Measurements from ENCODE around the gene RNF208.

RNF208 gene

DNA sequence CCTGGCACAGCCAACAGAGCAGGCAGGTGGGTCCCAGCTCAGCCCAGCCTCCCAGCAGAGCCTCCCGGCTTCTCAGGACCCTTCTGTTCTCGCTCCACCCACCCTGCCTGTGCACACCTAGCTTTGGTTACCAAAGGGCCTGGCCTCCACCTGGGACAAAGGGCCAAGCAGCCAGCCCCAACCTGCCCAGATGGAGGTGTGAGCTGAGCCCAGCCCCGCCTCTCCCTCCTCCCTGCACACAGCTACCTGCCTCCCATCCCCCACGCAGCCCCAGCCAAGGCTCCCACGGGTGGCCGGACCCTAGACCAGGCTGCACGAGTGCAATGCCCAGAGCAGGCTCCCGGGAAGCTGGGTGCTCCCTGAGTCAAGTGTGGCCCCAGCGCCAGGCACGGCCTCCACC is 27.1 kb downstream of the RNF208 start:
- H3K9me2 ChIP-seq (replicated peaks; ENCODE audit: insufficient read depth, low read length), result no peaks in the 10 kb centered on the region
- H3K79me2 ChIP-seq (ENCODE audit: insufficient read depth, low read length), result no peaks in the 10 kb centered on the region; the same call in 1 of the 2 replicates
- H3K4me3 ChIP-seq (ENCODE audit: insufficient read depth, low read length, poor library complexity, severe bottlenecking), result no peak overlapping the region
- no peaks in the 10 kb centered on the region for H3K9me3 ChIP-seq (ENCODE audit: insufficient read depth, low read length)
- no peaks in the 10 kb centered on the region for H4K20me1 ChIP-seq (ENCODE audit: low read depth, low read length)
- H2AFZ ChIP-seq (ENCODE audit: low read depth, low read length, severe bottlenecking), result no peak overlapping the region
- H3K27me3 ChIP-seq (ENCODE audit: low read length), result no peaks in the 10 kb centered on the region
- no peak for TF ChIP-seq EZH2phosphoT487 (conservative IDR thresholded peaks at IDR 0.05; ENCODE audit: low read length)
- TF ChIP-seq, protein P1, sequence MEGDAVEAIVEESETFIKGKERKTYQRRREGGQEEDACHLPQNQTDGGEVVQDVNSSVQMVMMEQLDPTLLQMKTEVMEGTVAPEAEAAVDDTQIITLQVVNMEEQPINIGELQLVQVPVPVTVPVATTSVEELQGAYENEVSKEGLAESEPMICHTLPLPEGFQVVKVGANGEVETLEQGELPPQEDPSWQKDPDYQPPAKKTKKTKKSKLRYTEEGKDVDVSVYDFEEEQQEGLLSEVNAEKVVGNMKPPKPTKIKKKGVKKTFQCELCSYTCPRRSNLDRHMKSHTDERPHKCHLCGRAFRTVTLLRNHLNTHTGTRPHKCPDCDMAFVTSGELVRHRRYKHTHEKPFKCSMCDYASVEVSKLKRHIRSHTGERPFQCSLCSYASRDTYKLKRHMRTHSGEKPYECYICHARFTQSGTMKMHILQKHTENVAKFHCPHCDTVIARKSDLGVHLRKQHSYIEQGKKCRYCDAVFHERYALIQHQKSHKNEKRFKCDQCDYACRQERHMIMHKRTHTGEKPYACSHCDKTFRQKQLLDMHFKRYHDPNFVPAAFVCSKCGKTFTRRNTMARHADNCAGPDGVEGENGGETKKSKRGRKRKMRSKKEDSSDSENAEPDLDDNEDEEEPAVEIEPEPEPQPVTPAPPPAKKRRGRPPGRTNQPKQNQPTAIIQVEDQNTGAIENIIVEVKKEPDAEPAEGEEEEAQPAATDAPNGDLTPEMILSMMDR (IDR thresholded peaks at IDR 0.05; ENCODE audit: insufficient read depth, low read length, poor library complexity, severe bottlenecking), result no peak
- no peaks in the 10 kb centered on the region for H3K36me3 ChIP-seq (ENCODE audit: low read length)
- no peak overlapping the region for H3K4me2 ChIP-seq (ENCODE audit: low read depth, low read length, poor library complexity, severe bottlenecking)
- H3K27ac ChIP-seq (ENCODE audit: low read depth, low read length), result no peak overlapping the region
- no peaks in the 10 kb centered on the region for H3F3A ChIP-seq (ENCODE audit: insufficient read depth)
- no peak overlapping the region for H3K9ac ChIP-seq (ENCODE audit: low read length)

DNA sequence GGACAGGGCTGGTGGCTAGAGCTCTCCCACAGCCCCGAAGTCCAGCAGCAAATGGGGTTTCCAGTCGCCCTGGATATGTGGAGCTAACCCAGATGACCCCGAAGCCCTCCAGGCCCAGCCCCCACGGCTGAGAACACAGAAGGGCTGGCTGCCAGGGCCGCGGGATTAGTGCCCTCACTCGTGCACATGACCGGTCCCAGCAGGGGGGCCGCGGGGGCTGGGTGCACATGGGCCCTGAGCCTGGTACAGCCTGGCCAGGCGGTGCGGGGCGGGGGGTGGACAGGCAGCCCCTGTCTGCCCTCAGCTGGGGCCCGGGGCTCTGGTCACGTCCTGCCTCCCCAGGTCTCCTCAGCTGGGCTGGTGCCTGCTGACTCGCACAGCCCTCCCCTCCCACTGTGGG is 27.7 kb downstream of the RNF208 start:
- no peak overlapping the region for H3K9ac ChIP-seq (ENCODE audit: low read length)
- H3K4me2 ChIP-seq (ENCODE audit: low read depth, low read length, poor library complexity, severe bottlenecking), result no peak overlapping the region
- TF ChIP-seq, protein P1 (IDR thresholded peaks at IDR 0.05; ENCODE audit: insufficient read depth, low read length, poor library complexity, severe bottlenecking), result no peak
- H3K27me3 ChIP-seq (ENCODE audit: low read length), result no peaks in the 10 kb centered on the region
- no peak overlapping the region for H3K4me3 ChIP-seq (ENCODE audit: insufficient read depth, low read length, poor library complexity, severe bottlenecking)
- H3K36me3 ChIP-seq (ENCODE audit: low read length), result no peaks in the 10 kb centered on the region
- H3K9me3 ChIP-seq (ENCODE audit: insufficient read depth, low read length), result no peaks in the 10 kb centered on the region
- no peaks in the 10 kb centered on the region for H3K9me2 ChIP-seq (replicated peaks; ENCODE audit: insufficient read depth, low read length)
- H4K20me1 ChIP-seq (ENCODE audit: low read depth, low read length), result no peaks in the 10 kb centered on the region
- no peak overlapping the region for H3K27ac ChIP-seq (ENCODE audit: low read depth, low read length)
- no peak overlapping the region for H2AFZ ChIP-seq (ENCODE audit: low read depth, low read length, severe bottlenecking)
- no peaks in the 10 kb centered on the region for H3F3A ChIP-seq (ENCODE audit: insufficient read depth)
- H3K79me2 ChIP-seq (ENCODE audit: insufficient read depth, low read length), result peaks cover 4% of the 10 kb centered on the region; the same call in 1 of the 2 replicates

DNA sequence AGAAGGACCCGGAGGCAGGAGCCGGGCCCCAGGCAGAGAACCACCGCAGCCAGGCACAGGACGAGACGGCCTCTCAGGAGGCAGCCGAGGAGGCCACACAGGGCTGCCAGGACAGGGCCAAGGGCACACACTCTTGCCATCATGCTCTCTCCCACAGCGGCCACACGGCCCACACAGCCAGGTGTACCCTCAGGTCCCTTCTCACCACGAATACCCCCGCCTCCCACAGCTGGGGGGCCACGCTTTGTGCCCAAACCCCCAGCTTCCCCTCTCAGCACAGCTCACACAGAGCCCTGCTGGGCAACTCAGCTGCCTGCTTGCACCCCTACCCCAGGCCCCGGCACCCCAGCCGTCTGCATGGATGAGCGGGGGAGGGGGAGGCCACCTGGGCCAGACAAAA is 28.3 kb downstream of the RNF208 start:
- Histone ChIP-seq H3K27me3 (ENCODE audit: low read length) (no peaks in the 10 kb centered on the region), H4K20me1 (ENCODE audit: low read depth, low read length) (no peaks in the 10 kb centered on the region), H3K9me3 (ENCODE audit: insufficient read depth, low read length) (no peaks in the 10 kb centered on the region), H3K4me2 (ENCODE audit: low read depth, low read length, poor library complexity, severe bottlenecking) (no peak overlapping the region), H3K9ac (ENCODE audit: low read length) (no peak overlapping the region), H3K9me2 (replicated peaks; ENCODE audit: insufficient read depth, low read length) (no peaks in the 10 kb centered on the region), H3K4me3 (ENCODE audit: insufficient read depth, low read length, poor library complexity, severe bottlenecking) (no peak overlapping the region), H3F3A (ENCODE audit: insufficient read depth) (no peaks in the 10 kb centered on the region), H2AFZ (ENCODE audit: low read depth, low read length, severe bottlenecking) (no peak overlapping the region), H3K79me2 (ENCODE audit: insufficient read depth, low read length) (peaks cover 6% of the 10 kb centered on the region; the same call in 1 of the 2 replicates), H3K27ac (ENCODE audit: low read depth, low read length) (no peak overlapping the region), H3K36me3 (ENCODE audit: low read length) (no peaks in the 10 kb centered on the region)
- TF ChIP-seq, protein P1 (IDR thresholded peaks at IDR 0.05; ENCODE audit: insufficient read depth, low read length, poor library complexity, severe bottlenecking), result no peak
- no peak for TF ChIP-seq EZH2phosphoT487 (conservative IDR thresholded peaks at IDR 0.05; ENCODE audit: low read length)
